Heart left ventricle (tissue), 16 donors: ENCODE measurements around the gene EZH1. TPM values are rescaled to one million over a fixed set of nuclear protein-coding genes. Genes with fewer than 3 reads are reported as not detected.

Experiments
- ATAC-seq, 4 donors: fragments of 200-7000 bp; cut with Tn5 transposase; one replicate each; pipeline ENCODE4 v1.9.1; 2020 to 2022; ENCODE audit warnings: moderate library complexity in 4 of 4, mild to moderate bottlenecking in 3 of 4, moderate number of reproducible peaks in 1 of 4
- DNase-seq, 5 donors: peaks; one replicate each; pipeline ENCODE4 v3.0.0-alpha.2; 2020
- H3K27ac ChIP-seq, 12 donors: fragments of 200-600 bp; sonication (generic) in 4 of 12; one replicate each; pipeline versions ENCODE4 v1.5.0 to v1.8.0; 2016 to 2022; ENCODE audit warnings: mild to moderate bottlenecking in 2 of 12
- H3K27me3 ChIP-seq, 9 donors: fragments of 200-600 bp; sonication (generic) in 2 of 9; one replicate each; pipeline versions ENCODE4 v1.5.1 to v1.8.0; 2016 to 2022; ENCODE audit warnings: mild to moderate bottlenecking in 3 of 9
- H3K36me3 ChIP-seq, 9 donors: fragments of 200-600 bp; sonication (generic) in 2 of 9; one replicate each; pipeline versions ENCODE4 v1.5.0 to v1.8.0; 2018 to 2022; ENCODE audit warnings: mild to moderate bottlenecking in 2 of 9
- H3K4me1 ChIP-seq, 12 donors: fragments of 200-600 bp; sonication (generic) in 4 of 12; one replicate each; pipeline versions ENCODE4 v1.5.0 to v1.8.0; 2016 to 2022; ENCODE audit warnings: mild to moderate bottlenecking in 3 of 12
- H3K4me3 ChIP-seq, 12 donors: fragments of 200-600 bp; sonication (generic) in 4 of 12; one replicate each; pipeline versions ENCODE4 v1.5.0 to v1.8.0; 2017 to 2022; ENCODE audit warnings: mild to moderate bottlenecking in 9 of 12, moderate library complexity in 4 of 12
- H3K9me3 ChIP-seq, 12 donors: fragments of 200-600 bp; sonication (generic) in 4 of 12; one replicate each; pipeline versions ENCODE4 v1.5.0 to v1.8.0; 2016 to 2022; ENCODE audit warnings: mild to moderate bottlenecking in 1 of 12
- POLR2A ChIP-seq, 2 donors: fragments of 450-650 bp; IDR thresholded peaks; one replicate each; pipeline ENCODE4 v1.6.1; 2017; ENCODE audit warnings: antibody characterized with exemption in 2 of 2, mild to moderate bottlenecking in 2 of 2, moderate library complexity in 2 of 2
- WGBS, 4 donors: extraction: QIAGEN DNeasy Blood & Tissue Kit in 2 of 4; methylation state at CpG; one replicate each; pipeline versions ENCODE4 v1.1.5 to v1.1.7; 2013 to 2018; 5-methylcytosine and 5-hydroxymethylcytosine counted together
- intact Hi-C, 10 donors: fragments of 100-400 bp; cut with DNase I; formaldehyde crosslinking; loops; one replicate each; pipeline versions ENCODE4 v1.11.1 to v1.14.2; 2022
- polyA plus RNA-seq, 2 donors: library from polyadenylated mRNA; stranded (reverse); fragments of 200-250 nt; gene quantifications; one replicate each; pipeline ENCODE4 v1.2.3, GENCODE V29; 2013
- total RNA-seq, 9 donors: library from RNA; depleted of rRNA in 2 of 9; stranded (reverse); fragments of >200 nt in 2 of 9; fragmentation: NEBNext Ultra II Directional in 3 of 9; extraction: Animal tissue kit (Norgen Biotek cat#: 25700) in 3 of 9; gene quantifications; one replicate each; pipeline versions ENCODE4 v1.1.0 to v1.2.4, GENCODE V29; 2016 to 2023
- TF ChIP-seq, protein P1 (sequence below), 12 donors: fragments of 200-600 bp; sonication (generic) in 4 of 12; IDR thresholded peaks; one replicate each; pipeline versions ENCODE4 v1.5.0 to v1.8.0; 2018 to 2022; ENCODE audit warnings: antibody characterized with exemption in 12 of 12, mild to moderate bottlenecking in 5 of 12
- donor health status: ischemic (EF 13 %, LVEDD 7.1; RV severe dilation, severe dysfunction).
- donor health status: healthy with polysubstance abuse.
- donor health status: DM: no; HTN: yes; CAD: no.
- donor health status: DM: no; HTN: no; CAD: no.
- donor health status: ischemic (EF 25% LVEDD 6.9; RV normal size, moderate dysfunction).
- donor health status: ischemic (EF 25% LVEDD 5.7; RV mildly dilated, moderate dysfunction).
- donor health status: healthy.
- donor health status: DM: yes; HTN: yes; CAD: no.
- donor health status: ischemic (EF 35%, LVEDD 5.7; RV mildly dilated, moderate dysfunction).
- donor health status: nonischemic (EF 11% LVEDD 7.7; RV severe dilation, severe dysfunction).
- donor health status: DM: yes; HTN: yes; CAD: no.
- donor health status: PGD.
- donor health status: ischemic (EF 29% LVEDD 5.4; RV normal size, mild dysfunction).
- donor health status: nonischemic (EF 23%, LVEDD 6.1; RV moderate dilation, normal function).

The EZH1 gene
- total and polyA plus RNA-seq, 11 donors, result 18.8 to 50.2 (median 40.7) TPM

DNA sequence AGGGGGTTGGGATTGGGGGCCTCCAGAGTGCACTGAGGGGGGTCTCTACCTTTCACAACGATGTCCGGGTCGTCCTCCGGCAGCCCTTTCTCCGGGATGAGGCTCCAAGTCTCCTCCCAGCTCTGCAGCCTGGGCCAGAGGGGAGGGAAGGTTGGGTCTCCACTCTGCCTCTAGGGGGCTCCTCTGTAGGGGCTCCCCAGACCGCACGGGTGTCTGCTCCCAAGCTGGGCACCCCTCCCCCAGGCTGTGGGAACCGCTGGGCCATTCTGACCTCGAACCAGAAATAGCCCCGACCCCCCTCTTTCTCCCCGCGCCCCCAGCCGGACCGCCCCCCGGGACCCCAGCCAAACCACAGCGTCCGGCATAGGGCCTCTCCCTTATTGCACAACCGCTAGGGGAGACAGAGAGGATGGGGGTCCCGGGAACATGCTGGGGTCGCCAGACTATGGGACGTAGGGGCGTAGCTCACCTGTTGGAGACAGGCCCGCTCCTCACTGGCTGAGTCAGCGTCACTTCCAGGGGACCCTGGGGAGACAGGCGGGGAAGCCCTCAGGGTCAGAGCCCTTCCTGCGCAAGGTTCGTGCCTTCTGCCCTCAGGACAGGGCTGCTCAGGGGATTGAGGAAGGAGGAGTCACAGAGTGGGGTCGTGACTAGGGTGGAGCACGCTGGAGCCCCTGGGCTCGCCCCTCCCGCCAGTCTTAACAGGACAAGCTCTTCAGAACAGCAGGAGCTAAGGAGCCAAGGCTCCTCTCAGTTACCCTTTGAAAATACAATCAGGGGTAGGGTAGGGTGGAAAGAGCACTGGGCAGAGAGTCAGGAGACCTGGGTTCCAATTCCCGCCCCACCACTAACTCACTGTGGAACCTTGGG lies 70.7 kb downstream of the EZH1 start:
- intact Hi-C loops, result loop anchor here in 3 of 10 donors (2.0 to 10.0 kb wide), 3 partner anchors 57 to 65 kb away; partner anchors contain the start of genes RETREG3 (in 1 of the 3) and TUBG1 (in 1 of the 3)
- Histone ChIP-seq H3K27me3 (peaks cover 0 to 54% (median 0%) of the 10 kb centered on the region in 9 donors), H3K4me3 (peak overlapping the region in 11 of 12 donors; percentile 79 to 97 (median 93)), H3K9me3 (no peaks in the 10 kb centered on the region), H3K36me3 (peaks cover 0 to 46% (median 43%) of the 10 kb centered on the region in 9 donors), H3K27ac (peak overlapping the region; percentile 59 to 98 (median 96)), H3K4me1 (peaks cover 2 to 62% (median 39%) of the 10 kb centered on the region in 12 donors)
- DNase-seq, result peak; percentile 78 to 89 (median 87)
- peak in 3 of 4 donors; percentile 3 to 10 (median 10) for ATAC-seq
- TF ChIP-seq POLR2A (IDR thresholded peaks at IDR 0.05), result no peak
- TF ChIP-seq, protein P1, sequence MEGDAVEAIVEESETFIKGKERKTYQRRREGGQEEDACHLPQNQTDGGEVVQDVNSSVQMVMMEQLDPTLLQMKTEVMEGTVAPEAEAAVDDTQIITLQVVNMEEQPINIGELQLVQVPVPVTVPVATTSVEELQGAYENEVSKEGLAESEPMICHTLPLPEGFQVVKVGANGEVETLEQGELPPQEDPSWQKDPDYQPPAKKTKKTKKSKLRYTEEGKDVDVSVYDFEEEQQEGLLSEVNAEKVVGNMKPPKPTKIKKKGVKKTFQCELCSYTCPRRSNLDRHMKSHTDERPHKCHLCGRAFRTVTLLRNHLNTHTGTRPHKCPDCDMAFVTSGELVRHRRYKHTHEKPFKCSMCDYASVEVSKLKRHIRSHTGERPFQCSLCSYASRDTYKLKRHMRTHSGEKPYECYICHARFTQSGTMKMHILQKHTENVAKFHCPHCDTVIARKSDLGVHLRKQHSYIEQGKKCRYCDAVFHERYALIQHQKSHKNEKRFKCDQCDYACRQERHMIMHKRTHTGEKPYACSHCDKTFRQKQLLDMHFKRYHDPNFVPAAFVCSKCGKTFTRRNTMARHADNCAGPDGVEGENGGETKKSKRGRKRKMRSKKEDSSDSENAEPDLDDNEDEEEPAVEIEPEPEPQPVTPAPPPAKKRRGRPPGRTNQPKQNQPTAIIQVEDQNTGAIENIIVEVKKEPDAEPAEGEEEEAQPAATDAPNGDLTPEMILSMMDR (IDR thresholded peaks at IDR 0.05), result peak; percentile 24 to 67 (median 52)
- 10 to 19% (median 15%) methylated on average over 20 to 32 of the region's 32 CpGs for WGBS, 4 donors

DNA sequence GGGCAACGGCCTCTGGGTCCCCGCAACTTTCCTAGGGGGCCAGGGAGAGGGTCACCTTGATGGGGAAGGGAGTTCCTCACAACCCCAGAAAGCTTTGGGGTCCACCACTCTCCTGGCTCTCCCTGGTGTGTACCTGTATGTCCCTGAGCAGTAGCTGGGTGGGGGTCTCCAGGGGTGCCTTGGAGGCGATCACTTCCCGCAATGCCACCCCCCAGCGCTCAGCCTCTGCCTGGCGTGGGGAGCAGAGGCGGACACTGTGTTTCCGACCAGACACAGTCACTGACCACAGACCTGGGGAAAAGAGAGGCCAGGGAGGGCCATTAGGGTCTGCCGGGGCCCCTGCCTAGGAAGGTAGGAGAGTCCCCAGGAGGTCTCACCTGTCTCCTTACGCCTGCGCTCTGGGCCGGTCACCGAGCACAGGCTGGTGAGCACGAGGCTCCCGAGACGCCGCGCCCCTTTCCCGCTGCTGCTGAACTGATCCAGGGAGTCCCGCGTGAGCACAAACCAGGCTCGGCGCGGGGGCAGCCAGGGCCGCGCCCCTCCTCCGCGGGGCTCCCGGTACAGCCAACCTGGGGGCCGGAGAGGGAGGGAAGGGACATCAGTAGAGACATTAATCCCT lies 71.5 kb downstream of the EZH1 start:
- Histone ChIP-seq H3K4me1 (peaks cover 0 to 57% (median 37%) of the 10 kb centered on the region in 12 donors), H3K4me3 (peak overlapping the region in 10 of 12 donors; percentile 79 to 97 (median 94)), H3K36me3 (peaks cover 0 to 53% (median 48%) of the 10 kb centered on the region in 9 donors), H3K9me3 (no peaks in the 10 kb centered on the region), H3K27me3 (peaks cover 0 to 54% (median 0%) of the 10 kb centered on the region in 9 donors), H3K27ac (peak overlapping the region in 11 of 12 donors; percentile 83 to 98 (median 96))
- no peak for TF ChIP-seq POLR2A (IDR thresholded peaks at IDR 0.05)
- TF ChIP-seq, protein P1 (IDR thresholded peaks at IDR 0.05), result no peak
- intact Hi-C loops, result loop anchor here in 2 of 10 donors (5.0 to 10.0 kb wide), 2 partner anchors 56 to 59 kb away; no protein-coding TSS in a partner anchor
- 52 to 62% (median 57%) methylated on average over 21 to 30 of the region's 30 CpGs for WGBS, 4 donors
- ATAC-seq (no peak), DNase-seq (peak in 2 of 5 donors; percentile 24 to 64)

DNA sequence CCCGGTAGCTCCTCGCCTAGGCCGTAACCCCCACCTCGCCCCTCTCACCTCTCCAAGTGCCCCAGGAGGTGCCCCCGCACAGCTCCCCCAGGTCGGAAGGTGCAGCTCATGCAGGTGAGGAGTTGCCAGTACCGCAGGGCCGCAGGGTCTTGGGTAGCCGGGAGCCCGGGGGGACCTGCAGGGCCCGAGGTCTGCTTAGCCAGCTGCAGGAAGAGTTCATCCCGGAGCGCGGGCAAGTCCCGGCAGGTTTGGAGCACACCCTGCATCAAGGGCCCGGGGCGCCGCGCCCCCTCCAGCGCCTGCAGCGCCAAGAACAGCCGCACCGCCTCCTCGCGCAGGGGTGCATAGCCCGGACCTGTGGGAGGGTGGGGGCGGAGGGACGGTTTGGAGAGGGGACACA lies 72.8 kb downstream of the EZH1 start:
- peaks cover 0 to 54% (median 0%) of the 10 kb centered on the region in 9 donors for H3K27me3 ChIP-seq
- H3K27ac ChIP-seq, result no peak overlapping the region
- H3K4me3 ChIP-seq, result no peak overlapping the region
- H3K4me1 ChIP-seq, result peaks cover 0 to 62% (median 41%) of the 10 kb centered on the region in 12 donors
- 82 to 85% (median 83%) methylated on average over 27 to 28 of the region's 28 CpGs for WGBS, 4 donors
- TF ChIP-seq, protein P1 (IDR thresholded peaks at IDR 0.05), result no peak
- no peak for TF ChIP-seq POLR2A (IDR thresholded peaks at IDR 0.05)
- H3K9me3 ChIP-seq, result no peaks in the 10 kb centered on the region
- ATAC-seq (no peak), DNase-seq (peak in 1 of 5 donors; percentile 55)
- peaks cover 0 to 67% (median 56%) of the 10 kb centered on the region in 9 donors for H3K36me3 ChIP-seq
- intact Hi-C loops, result loop anchor here in 2 of 10 donors (5.0 to 10.0 kb wide), 2 partner anchors 55 to 57 kb away; no protein-coding TSS in a partner anchor
